ENCODE measurements around the gene KLHL26. TPM values are rescaled to one million over a fixed set of nuclear protein-coding genes. Genes with fewer than 3 reads are reported as not detected.
A peak's percentile ranks its signal among the peaks of the same experiment; 100 is the strongest.

The KLHL26 gene
- total RNA-seq, 1 donor from 2014 or later = 12.7 TPM

DNA sequence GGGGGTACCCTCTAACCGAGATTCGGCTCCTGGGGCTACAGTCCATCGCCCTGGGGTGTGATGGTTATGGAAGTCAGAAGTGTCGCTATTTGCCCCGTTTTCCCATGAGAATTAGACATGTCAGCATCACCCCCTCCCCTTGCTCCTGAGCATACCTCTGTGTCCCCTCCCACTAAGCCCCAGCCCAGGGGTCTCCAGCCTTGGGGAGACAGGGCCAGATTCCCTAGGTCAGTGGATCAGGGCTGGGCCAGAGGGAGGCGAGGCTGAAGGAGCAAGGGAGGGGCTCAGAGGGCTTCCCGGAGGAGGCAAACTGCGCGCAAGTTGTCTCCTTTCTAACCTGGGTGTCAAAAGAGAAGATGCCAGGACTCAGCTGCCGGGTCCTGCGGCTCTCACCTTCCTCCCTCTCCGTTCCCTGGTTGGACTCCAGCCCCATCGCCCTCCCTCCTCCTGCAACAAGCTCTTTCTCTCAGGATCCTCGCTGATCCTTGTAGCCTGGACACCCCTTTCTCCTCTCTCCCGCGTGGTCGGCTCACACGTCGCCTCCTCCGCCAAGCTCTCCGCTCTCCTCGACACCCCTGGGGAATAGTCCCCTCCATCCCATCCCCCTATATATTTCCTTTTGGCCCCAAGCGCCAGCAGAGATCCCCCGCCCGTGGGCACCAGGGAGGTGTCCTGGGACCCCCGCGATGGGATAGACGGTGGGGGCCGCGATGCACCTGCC, 24.6 kb upstream of the KLHL26 start:
- Mint-ChIP-seq H3K27me3 (ENCODE audit: insufficient read depth) (peaks cover 60% of the 10 kb centered on the region), H3K4me3 (peak overlapping the region; percentile 68), H3K9me3 (no peaks in the 10 kb centered on the region), H3K36me3 (ENCODE audit: low read depth) (no peaks in the 10 kb centered on the region), H3K27ac (no peak overlapping the region), H3K4me1 (ENCODE audit: low read depth) (peaks cover 5% of the 10 kb centered on the region)
- no peak for DNase-seq (ENCODE audit: low spot score)
- intact Hi-C loops (cut with micrococcal nuclease) = no loop called here

DNA sequence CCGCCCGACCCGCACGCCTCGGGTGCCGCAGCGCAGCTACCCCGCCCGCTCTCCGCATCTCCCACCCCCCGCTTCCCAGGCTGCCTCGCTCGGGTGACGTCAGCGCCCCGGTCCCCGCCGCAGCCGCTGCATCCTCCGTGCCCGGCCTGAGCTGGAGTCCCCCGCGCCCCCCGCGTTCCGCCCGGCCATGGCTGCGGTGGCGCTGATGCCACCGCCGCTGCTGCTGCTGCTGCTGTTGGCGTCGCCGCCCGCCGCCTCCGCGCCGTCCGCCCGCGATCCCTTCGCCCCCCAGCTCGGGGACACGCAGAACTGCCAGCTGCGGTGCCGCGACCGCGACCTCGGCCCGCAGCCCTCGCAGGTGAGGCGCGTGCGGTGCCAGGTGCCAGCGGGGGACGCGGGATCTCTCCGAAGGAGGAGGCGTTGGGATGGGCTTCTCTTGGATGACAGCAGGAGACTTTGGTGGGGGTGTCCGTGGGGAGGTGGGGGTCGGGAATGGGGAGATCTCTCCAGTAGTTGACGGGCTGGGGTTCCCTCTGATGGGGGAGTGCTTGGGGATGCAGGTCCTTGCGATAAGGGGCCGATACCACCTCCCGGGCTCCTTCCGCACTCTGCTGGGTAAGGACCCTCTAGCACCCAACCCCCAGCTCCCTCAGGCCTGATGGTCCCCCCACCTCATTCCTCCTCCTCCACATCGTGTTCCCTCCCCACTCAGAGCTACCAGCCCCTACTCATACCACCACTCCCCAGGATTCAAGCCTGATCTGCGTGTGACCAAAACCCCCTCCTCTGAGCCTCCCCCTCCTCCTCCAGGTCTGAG, 23.8 kb upstream of the KLHL26 start, which contains the start of gene TMEM59L:
Gene TMEM59L (plus strand): TSS at position 99 of the 817 bp plus-strand sequence. CDS start 89 bp downstream, at position 188.
- Mint-ChIP-seq H3K27ac (peak within 1 kb of the TSS; percentile 40), H3K27me3 (ENCODE audit: insufficient read depth) (peaks cover 58% of the 10 kb centered on the region), H3K4me1 (ENCODE audit: low read depth) (peaks cover 5% of the 10 kb centered on the region), H3K9me3 (no peaks in the 10 kb centered on the region), H3K4me3 (peak within 1 kb of the TSS; percentile 68), H3K36me3 (ENCODE audit: low read depth) (no peaks in the 10 kb centered on the region)
- intact Hi-C loops (cut with micrococcal nuclease) = no loop called here
- DNase-seq (ENCODE audit: low spot score) = peak; percentile 21

DNA sequence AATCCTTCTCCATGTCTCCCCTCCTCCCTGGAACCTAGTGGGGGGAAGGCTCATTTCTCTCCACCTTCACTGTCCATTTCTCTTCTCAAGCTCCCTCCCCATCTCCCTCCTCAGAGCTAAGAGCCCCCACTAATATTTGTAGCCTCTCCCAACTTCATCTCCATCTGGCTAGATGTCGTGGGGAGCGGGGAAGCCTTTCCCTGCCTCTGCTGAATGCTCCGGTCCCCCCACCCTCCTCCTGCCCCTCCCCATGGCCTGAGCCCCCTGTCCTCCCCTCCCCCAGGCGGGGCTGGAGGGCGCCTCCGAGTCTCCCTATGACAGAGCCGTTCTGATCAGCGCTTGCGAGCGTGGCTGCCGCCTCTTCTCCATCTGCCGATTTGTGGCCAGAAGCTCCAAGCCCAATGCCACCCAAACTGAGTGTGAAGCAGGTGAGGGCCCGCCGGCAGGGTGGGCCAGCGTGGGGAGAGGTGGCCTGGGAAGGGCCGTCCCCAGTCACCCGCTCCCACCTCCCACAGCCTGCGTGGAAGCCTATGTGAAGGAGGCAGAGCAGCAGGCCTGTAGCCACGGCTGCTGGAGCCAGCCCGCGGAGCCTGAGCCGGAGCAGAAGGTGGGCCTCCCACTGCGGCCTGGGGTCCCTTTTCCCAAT, 23.1 kb upstream of the KLHL26 start:
- intact Hi-C loops (cut with micrococcal nuclease) = no loop called here
- H3K27me3 Mint-ChIP-seq (ENCODE audit: insufficient read depth) = peaks cover 52% of the 10 kb centered on the region
- H3K27ac Mint-ChIP-seq = peak overlapping the region; percentile 40
- peaks cover 5% of the 10 kb centered on the region for H3K4me1 Mint-ChIP-seq (ENCODE audit: low read depth)
- DNase-seq (ENCODE audit: low spot score) = no peak
- no peaks in the 10 kb centered on the region for H3K9me3 Mint-ChIP-seq
- no peaks in the 10 kb centered on the region for H3K36me3 Mint-ChIP-seq (ENCODE audit: low read depth)
- H3K4me3 Mint-ChIP-seq = peak overlapping the region; percentile 54

DNA sequence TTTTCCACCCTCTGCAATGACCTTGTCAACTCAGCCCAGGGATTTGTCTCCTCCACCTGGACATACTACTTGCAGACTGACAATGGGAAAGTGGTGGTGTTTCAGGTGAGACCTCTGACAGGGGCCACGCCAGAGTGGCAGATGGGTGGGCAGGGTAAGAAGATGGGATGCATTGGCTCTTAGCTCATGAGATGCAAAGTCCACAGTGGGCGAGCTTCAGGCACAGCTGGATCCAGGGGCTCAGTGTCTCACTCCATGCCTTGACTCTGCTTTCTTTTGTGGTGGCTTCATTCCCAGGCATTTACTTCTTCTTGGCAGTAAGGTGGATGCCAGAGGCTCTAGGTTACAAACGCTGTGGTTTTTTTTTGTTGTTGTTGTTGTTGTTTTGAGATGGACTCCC, 20.8 kb upstream of the KLHL26 start:
- Mint-ChIP-seq H3K9me3 (no peaks in the 10 kb centered on the region), H3K36me3 (ENCODE audit: low read depth) (no peaks in the 10 kb centered on the region), H3K4me3 (no peak overlapping the region), H3K27ac (no peak overlapping the region), H3K4me1 (ENCODE audit: low read depth) (peaks cover 3% of the 10 kb centered on the region), H3K27me3 (ENCODE audit: insufficient read depth) (peaks cover 37% of the 10 kb centered on the region)
- intact Hi-C loops (cut with micrococcal nuclease) = no loop called here
- DNase-seq (ENCODE audit: low spot score) = no peak

DNA sequence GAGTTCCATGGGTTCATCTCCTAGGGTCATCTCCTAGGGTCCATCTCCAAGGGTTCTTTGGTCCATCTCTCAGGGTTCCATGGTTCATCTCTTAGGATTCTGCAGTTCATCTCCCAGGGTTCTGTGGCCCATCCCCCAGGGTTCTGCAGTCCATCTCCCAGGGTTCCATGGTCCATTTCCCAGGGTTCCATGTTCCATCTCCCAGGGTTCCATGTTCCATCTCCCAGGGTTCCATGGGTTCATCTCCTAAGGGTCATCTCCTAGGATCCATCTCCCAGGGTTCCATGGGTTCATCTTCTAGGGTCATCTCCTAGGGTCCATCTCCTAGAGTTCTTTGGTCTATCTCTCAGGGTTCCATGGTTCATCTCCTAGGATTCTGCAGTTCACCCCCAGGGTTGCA, 19.3 kb upstream of the KLHL26 start:
- Mint-ChIP-seq H3K36me3 (ENCODE audit: low read depth) (no peaks in the 10 kb centered on the region), H3K9me3 (no peaks in the 10 kb centered on the region), H3K27ac (no peak overlapping the region), H3K27me3 (ENCODE audit: insufficient read depth) (peaks cover 27% of the 10 kb centered on the region), H3K4me1 (ENCODE audit: low read depth) (no peaks in the 10 kb centered on the region), H3K4me3 (no peak overlapping the region)
- no peak for DNase-seq (ENCODE audit: low spot score)
- intact Hi-C loops (cut with micrococcal nuclease) = no loop called here

DNA sequence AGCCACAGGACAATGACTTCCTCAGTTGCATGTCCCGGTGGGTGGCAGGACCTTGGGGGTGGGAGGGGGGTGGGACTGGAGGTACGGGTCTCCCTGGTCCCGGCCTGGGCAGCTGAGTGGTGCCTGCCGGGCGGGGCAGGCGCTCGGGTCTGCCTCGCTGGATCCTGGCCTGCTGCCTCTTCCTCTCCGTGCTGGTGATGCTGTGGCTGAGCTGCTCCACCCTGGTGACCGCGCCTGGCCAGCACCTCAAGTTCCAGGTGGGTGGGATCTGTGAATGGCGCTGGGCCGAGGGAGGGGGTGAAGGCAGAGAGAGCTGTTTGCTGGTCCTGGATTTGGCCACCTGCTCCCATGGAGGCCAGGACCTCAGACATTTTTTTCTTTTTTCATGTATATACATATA, 18.6 kb upstream of the KLHL26 start:
- no peaks in the 10 kb centered on the region for H3K9me3 Mint-ChIP-seq
- no peak for DNase-seq (ENCODE audit: low spot score)
- H3K4me1 Mint-ChIP-seq (ENCODE audit: low read depth) = no peaks in the 10 kb centered on the region
- intact Hi-C loops (cut with micrococcal nuclease) = no loop called here
- peaks cover 25% of the 10 kb centered on the region for H3K27me3 Mint-ChIP-seq (ENCODE audit: insufficient read depth)
- no peak overlapping the region for H3K27ac Mint-ChIP-seq
- no peak overlapping the region for H3K4me3 Mint-ChIP-seq
- H3K36me3 Mint-ChIP-seq (ENCODE audit: low read depth) = no peaks in the 10 kb centered on the region

DNA sequence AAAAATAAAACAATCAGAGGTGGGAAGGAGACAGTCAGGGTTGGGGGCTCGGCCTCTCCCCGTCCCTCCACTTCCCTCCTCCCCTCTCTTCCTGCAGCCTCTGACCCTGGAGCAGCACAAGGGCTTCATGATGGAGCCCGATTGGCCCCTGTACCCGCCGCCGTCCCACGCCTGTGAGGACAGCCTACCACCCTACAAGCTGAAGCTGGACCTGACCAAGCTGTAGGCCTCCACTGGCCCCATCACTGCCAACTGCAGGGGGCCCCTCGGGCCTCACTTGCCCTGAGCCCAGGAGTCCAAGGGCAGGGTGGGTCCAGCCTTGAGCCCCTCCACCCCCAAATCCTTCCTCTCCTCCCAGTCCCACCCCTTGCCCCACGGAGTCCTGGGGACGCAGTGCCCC, 16.5 kb upstream of the KLHL26 start:
- peaks cover 14% of the 10 kb centered on the region for H3K27me3 Mint-ChIP-seq (ENCODE audit: insufficient read depth)
- no peak overlapping the region for H3K27ac Mint-ChIP-seq
- no peak overlapping the region for H3K4me3 Mint-ChIP-seq
- intact Hi-C loops (cut with micrococcal nuclease) = no loop called here
- no peaks in the 10 kb centered on the region for H3K4me1 Mint-ChIP-seq (ENCODE audit: low read depth)
- no peak for DNase-seq (ENCODE audit: low spot score)
- no peaks in the 10 kb centered on the region for H3K9me3 Mint-ChIP-seq
- H3K36me3 Mint-ChIP-seq (ENCODE audit: low read depth) = no peaks in the 10 kb centered on the region

DNA sequence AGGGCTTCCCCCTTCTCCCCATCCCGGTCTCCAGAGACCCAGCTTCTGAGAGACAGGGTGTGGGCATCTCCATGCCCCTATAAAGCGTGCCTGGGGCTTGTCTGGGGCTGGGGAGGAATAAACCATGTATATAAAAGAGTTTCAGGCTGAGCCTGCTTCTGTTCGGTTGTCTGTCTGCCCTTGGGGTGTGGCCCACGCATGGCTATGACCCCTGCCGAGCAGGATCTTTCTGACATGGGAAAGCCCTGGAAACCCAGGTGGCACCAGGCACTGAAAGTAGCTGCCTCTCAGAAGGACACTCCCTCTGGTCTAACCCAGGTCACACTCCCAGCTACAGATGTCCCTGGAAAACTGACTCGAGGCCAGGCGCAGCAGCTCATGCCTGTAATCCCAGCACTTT, 15.9 kb upstream of the KLHL26 start:
- H3K27ac Mint-ChIP-seq = no peak overlapping the region
- no peaks in the 10 kb centered on the region for H3K4me1 Mint-ChIP-seq (ENCODE audit: low read depth)
- no peak for DNase-seq (ENCODE audit: low spot score)
- no peaks in the 10 kb centered on the region for H3K36me3 Mint-ChIP-seq (ENCODE audit: low read depth)
- intact Hi-C loops (cut with micrococcal nuclease) = no loop called here
- H3K4me3 Mint-ChIP-seq = no peak overlapping the region
- H3K27me3 Mint-ChIP-seq (ENCODE audit: insufficient read depth) = peaks cover 11% of the 10 kb centered on the region
- no peaks in the 10 kb centered on the region for H3K9me3 Mint-ChIP-seq

DNA sequence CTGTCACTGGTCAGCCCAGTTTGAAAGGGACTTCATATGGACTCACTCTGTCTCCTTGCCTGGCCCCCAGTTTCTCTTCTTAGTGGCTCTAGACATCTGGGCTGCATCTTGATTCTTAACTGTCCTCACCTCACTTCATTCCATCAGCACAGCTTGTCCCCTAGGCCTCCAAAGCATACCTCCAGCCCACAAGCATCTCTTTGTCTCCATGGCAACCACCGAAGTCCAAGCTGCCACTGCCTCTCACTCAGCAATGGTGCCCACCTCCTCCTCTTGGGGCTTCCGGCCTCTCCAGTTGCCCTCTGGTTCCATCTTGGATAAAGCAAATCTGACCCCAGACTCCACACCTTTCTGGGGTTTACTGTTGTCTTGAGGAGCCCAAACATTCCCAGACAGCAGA, 9.9 kb upstream of the KLHL26 start:
- intact Hi-C loops (cut with micrococcal nuclease) = no loop called here

DNA sequence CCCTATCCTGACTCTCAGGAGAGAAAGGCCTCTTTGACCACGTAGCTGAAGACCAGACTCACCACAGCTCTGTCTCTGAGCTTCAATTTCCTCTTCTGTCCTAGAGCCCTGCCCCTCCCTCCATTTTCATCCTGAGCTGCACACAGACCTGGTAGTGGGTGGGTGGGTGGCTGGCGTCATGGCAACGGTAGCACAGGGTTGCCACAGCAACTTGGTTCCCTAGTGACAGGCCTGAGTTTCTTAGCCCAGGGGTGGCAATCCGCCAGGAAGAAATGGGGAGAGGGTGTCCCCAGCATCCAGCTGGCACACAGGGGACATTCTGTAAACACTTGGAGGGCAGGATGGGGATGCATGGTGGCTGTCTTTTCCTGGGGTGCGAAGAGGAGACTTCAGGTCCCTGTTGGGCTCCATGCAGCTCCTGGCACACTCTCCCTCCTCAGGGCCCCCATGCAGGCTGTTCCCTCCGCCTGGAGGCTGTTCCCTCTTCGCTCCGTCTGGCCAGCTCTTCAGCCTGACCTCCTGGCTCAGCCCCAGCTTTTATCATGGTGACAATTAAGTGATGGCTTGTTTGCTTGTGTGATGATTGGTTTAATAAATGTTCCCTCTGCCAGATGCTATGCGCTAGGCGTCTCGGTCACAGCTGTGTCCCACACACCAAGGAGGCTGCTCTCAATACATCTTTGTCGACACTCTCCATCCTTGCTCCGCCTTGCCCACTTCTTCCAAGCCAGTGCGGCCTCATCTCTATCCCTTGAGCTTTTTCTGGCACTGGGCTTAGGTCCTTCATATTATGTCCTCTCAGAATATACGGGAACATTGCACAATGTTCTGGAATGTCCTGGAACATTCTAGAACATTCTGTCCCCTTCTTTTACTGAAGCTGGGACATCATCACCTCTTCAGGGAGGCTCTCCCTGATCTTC, 7.4 kb upstream of the KLHL26 start:
- Mint-ChIP-seq H3K36me3 (ENCODE audit: low read depth) (no peaks in the 10 kb centered on the region), H3K27ac (no peak overlapping the region), H3K4me3 (no peak overlapping the region), H3K9me3 (no peaks in the 10 kb centered on the region), H3K4me1 (ENCODE audit: low read depth) (no peaks in the 10 kb centered on the region), H3K27me3 (ENCODE audit: insufficient read depth) (peaks cover 5% of the 10 kb centered on the region)
- intact Hi-C loops (cut with micrococcal nuclease) = no loop called here
- DNase-seq (ENCODE audit: low spot score) = no peak

More for the DNA sequence above, 9.9 kb upstream of the KLHL26 start:
- Mint-ChIP-seq H3K36me3 (ENCODE audit: low read depth) (no peaks in the 10 kb centered on the region), H3K27ac (no peak overlapping the region), H3K4me3 (no peak overlapping the region), H3K27me3 (ENCODE audit: insufficient read depth) (peaks cover 7% of the 10 kb centered on the region), H3K4me1 (ENCODE audit: low read depth) (no peaks in the 10 kb centered on the region), H3K9me3 (no peaks in the 10 kb centered on the region)
- no peak for DNase-seq (ENCODE audit: low spot score)

DNA sequence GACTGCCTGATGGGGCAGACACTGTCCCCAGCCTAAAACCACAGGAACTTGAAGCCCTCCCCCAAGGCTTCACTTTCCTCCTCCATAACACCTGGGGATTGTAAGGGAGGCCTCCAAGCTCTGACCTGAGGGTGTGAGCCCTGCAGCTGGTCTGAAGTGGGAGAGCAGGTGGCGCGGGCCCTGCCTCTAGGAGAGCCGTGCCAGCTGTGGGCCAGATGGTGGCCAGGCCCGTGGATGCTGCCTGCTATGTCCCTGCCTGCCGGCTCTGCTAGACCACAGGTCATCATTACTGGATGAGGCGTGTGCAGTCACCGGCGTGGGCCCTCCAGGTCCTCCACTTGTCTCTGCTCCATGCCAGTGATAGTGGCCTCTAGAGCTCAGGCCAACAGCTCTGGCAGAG, 3.5 kb upstream of the KLHL26 start:
- peaks cover 10% of the 10 kb centered on the region for H3K27me3 Mint-ChIP-seq (ENCODE audit: insufficient read depth)
- no peak for DNase-seq (ENCODE audit: low spot score)
- peaks cover under 1% of the 10 kb centered on the region for H3K36me3 Mint-ChIP-seq (ENCODE audit: low read depth)
- no peak overlapping the region for H3K4me3 Mint-ChIP-seq
- no peak overlapping the region for H3K27ac Mint-ChIP-seq
- no peaks in the 10 kb centered on the region for H3K9me3 Mint-ChIP-seq
- intact Hi-C loops (cut with micrococcal nuclease) = no loop called here
- H3K4me1 Mint-ChIP-seq (ENCODE audit: low read depth) = peaks cover 20% of the 10 kb centered on the region

DNA sequence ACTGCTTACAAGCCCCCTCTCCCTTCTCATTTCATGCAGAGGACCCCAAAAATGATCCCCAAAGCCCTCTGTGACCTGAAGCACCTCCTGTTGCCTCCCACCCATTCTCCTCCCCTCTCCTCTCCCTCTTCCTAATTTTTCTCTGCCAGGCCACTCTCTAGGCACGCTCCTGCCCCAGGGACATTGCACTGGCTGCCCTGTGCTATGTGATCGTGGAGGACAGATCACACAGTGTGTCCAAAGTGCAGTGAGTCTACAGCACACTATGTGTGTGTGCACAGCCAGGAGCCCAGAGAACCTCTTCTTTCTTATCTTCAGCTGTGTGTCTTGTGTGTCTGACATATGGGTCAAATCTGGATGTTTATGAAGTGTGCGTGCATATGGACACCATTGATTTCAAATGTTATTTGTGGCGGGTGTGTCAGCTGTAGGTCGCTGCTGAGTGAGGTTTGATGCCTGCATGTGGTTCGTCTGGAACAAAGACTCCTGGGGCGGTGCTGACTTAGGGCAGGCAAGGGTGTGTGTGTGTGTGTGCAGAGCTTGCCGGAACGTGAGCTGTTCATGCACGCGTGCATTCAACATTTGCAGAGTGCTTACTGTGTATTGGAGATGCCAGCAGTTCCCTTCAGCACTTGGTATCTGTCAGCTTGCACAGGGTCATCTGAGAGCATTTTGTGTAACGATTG, 2.1 kb upstream of the KLHL26 start:
- intact Hi-C loops (cut with micrococcal nuclease) = loop anchor here (5.0 kb wide), 2 partner anchors 62 to 558 kb away; partner anchors contain the start of genes BORCS8, RFXANK and UBA52
- peaks cover 2% of the 10 kb centered on the region for H3K36me3 Mint-ChIP-seq (ENCODE audit: low read depth)
- H3K4me1 Mint-ChIP-seq (ENCODE audit: low read depth) = peaks cover 22% of the 10 kb centered on the region
- H3K27ac Mint-ChIP-seq = no peak overlapping the region
- H3K27me3 Mint-ChIP-seq (ENCODE audit: insufficient read depth) = peaks cover 7% of the 10 kb centered on the region
- no peak overlapping the region for H3K4me3 Mint-ChIP-seq
- DNase-seq (ENCODE audit: low spot score) = no peak
- H3K9me3 Mint-ChIP-seq = no peaks in the 10 kb centered on the region
